HG03432 (cell line): ENCODE data around the gene TSEN15.
"Not testable (repeated sequence)": the region's sequence is repeated elsewhere in the genome, so short reads cannot be mapped to it uniquely, and the experiment has no call there.

Experiments
- ATAC-seq: cut with Tn5 transposase; IDR thresholded peaks from one replicate; pipeline ENCODE4 v1.9.1; 2021; ENCODE audit warnings: mild to moderate bottlenecking, moderate library complexity; ENCODE audit not compliant: unreplicated experiment

TSEN15 gene

DNA sequence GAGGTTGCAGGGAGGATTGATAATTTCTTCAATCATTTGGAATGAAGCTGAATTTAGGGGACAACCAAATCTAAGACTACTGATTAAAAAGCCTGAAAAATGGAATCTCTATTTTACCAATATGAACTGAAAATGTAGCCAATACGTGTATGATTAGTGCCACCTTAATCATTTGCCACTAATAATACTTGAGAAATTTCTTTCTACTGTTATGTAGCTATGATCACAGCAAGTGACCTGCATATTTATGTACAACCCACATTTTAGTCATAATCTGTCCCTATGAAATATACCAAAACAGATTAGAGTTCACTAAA is 20.5 kb upstream of the TSEN15 start:
- no peak for ATAC-seq

DNA sequence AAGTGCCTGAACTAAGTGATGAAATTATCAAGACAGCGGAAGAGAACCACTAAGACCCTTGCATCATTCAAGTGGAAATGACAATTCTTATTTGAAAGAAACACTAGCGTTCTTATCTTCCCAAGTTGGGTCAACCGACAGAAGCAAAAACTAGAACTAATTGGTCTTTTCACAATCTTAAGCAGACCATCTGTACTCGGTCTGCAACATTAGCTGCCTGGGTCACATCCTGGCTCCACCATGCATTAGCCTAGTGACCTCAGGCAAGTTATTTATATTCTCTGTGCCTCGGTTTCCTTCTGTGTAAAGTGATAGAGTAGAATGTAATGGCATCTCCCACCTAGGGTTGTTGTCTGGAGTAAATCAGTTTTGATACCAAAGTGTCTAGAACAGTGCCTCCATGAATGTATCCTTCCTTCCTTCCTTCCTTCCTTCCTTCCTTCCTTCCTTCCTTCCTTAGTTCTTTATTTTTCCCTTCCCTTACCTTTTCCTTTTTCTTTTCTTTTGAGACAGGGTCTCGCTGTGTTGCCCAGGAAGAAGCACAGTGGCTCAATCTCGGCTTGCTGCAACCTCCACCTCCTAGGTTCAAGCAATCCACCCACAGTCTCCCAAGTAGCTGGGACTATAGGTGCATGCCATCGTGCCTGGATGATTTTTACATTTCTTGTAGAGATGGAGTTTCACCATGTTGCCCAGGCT is 20.0 kb upstream of the TSEN15 start:
- no peak for ATAC-seq

DNA sequence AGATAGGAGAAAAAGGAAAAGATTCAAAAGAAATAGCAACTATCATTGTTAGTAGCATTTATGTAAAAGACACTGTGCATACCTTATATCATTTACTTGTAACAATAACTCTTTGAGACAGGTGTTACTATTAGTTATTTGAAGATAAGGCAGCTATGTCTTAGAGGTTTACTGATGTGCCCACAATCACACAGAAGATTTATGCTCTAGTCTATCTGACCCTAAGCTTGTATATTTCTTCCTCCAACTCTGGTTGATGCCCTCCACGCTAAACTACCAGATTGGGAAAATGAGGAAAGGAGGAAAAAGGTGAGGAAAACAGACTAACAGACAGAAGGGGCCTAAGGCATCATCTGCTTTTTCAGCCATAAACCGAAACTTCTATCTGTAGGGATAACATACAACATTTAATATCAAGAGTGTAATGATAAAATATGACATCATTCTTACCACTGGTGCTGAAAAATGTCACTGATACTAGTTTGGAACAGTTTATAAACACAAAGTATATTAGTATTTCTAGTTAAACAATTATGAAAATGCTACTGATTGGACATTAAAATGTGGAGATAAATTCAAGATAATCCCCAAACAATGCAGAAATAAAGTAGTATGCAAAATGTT is 19.1 kb upstream of the TSEN15 start:
- no peak for ATAC-seq

DNA sequence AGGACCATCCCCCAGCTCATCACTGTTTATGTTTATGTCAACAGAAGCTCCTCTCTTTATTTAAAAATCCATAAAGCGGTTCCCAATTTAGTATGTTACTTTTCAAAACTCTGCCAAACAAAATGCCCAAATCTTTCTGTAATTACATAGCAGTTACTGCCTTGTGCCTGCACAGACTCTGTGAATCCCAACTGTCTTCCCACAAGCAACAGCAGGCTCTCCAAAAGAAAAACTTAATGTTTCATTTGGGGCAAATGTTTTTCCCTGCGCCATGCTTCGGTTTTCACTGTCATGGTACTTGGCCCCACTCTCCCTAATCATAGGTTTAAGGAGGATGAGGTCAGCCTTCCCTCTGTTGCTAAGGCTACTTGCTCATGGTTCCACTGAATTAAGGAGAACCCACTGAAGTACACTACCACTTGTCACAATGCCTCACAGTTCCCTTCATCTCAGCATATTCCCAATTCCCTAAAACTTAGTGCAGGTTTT is 18.6 kb upstream of the TSEN15 start:
- ATAC-seq: no peak

DNA sequence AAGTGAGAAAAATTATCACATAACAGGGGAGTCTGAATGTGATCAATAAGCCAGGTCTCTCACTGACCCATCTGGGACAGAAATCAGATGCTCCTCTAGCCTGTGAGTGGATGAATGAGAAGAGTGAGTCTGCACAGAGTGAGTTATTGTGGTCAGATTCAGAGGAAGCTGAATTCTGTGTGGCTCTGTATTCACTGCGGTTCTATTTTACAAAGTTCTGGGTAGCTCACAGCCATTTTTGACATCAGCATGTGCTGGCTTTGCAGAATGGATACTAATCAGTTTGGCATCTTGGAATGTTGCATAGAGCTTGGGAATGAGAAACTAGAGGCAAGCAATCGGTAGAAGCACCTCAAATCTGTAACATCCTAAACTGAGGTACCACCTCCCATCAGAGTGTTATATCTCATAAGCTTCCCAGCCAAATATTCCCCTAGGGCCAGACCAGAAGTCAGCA is 17.8 kb upstream of the TSEN15 start:
- no peak for ATAC-seq

DNA sequence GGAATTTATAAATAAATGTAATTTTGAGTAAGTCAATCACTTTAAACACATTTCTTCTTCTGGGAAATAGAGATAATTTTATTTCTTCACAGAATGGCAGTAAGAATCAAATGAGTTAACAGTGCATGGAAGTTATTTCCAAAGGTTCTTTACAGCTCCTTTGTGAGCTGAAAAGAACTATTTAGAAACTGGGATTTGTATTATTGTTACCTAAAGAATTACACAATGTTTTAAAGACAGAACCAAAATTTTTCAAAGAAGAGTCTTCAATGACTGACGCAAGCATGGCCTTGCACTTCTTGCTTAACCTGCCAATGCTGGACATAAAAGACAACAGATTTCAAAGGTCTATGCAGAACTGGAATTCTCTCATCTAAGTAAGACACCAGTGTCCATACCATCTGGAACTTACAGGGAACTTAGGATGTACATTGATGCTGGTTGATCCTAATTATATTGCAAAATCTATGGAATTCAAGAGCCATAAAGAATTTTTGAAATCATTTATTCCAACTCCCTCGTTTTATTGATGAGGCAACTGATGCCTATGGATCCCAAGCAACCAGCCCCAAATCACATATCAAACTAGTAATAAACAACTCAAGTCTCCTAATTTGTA is 16.7 kb upstream of the TSEN15 start:
- no peak for ATAC-seq

GRCh38 chr1:184035719-184036516 is 15.6 kb upstream of the TSEN15 start:
- ATAC-seq: no peak

DNA sequence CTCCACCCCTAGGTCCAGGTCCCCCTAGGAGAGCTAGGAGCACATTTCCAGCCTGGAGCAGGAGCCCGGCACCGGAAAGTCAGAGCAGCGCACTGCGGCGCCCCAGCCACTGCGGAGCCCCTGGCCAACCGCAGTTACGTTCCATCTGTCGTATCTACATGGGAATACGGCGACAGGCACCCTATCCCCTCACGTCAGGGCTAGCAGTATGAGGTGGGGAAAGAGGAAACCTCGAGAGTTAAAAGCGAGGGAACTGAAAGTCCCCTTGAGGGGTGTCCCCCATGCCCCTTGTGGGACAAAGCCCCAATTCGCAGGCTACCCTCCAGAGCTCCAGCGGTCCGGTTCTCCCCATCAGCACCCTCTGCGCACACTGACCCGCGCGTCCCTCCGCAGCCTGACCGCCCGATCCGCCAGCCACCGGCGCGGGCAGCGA is 15.0 kb upstream of the TSEN15 start:
- peak; percentile 33 for ATAC-seq

DNA sequence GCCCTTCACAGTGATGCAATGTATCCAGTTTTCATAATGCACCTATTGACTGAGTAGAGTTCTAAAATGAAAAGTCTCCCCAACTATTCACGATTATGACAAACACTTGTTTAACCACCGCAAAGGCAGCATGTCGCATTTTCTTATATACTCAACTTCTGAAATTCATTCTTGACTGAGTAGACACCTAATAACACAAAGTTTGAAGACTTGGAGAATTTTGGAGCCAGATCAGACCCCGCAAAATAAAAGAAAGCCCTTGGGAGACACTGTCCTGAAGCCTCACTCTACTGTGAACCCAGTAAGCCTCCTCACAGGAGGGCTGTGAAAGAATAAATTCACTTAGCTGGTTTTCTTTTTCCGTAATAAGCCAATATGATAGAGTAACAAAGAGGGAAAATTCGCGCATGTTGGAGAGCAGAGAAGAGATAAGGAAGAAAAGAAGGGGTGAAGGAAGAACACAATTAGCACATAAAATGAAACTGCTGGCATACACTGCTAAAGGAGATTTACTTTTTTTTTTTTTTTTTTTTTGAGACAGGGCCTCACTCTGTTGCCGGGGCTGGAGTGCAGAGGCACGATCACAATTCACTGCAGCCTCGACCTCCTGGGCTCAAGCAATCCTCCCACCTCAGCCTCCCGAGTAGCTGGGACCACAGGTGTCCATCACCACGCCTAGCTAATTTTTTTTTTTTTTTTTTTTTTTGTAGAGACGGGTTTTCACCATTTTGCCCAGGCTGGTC is 13.5 kb upstream of the TSEN15 start:
- ATAC-seq: no peak

DNA sequence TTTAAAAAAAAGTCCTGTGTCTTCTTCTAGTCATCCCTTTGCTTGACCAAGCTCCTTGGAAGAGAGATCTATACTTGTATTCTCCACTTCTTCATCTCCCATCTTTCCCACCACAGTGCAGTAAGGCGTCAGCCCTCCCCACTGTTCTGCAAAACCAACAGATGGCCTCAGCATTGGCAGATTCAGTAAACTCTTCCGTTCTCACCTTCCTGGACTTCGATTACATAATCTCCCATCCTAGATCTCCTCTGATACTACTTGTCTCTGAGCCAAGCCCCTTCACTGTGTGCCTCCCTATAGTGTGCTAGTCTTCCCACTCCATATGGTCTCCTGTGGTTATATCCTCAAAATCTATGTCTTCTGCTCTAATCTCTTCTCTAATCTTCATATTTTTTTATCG is 12.4 kb upstream of the TSEN15 start:
- ATAC-seq: no peak

GRCh38 chr1:184041731-184042130 is 9.8 kb upstream of the TSEN15 start:
- ATAC-seq: no peak

DNA sequence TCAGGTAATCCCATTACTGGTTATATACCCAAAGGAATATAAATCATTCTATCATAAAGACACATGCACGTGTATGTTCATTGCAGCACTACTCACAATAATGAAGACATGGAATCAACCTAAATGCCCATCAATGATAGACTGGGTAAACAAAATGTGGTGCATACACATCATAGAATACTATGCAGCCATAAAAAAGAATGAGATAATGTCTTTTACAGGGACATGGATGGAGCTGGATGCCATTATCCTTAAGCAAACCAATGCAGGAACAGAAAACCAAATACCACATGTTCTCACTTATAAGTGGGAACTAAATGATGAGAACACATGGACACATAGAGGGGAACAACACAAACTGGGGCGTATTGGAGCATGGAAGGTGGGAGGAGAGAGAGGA is 8.2 kb upstream of the TSEN15 start:
- ATAC-seq: not testable (repeated sequence)

GRCh38 chr1:184044603-184045376 is 6.7 kb upstream of the TSEN15 start:
- ATAC-seq: no peak

DNA sequence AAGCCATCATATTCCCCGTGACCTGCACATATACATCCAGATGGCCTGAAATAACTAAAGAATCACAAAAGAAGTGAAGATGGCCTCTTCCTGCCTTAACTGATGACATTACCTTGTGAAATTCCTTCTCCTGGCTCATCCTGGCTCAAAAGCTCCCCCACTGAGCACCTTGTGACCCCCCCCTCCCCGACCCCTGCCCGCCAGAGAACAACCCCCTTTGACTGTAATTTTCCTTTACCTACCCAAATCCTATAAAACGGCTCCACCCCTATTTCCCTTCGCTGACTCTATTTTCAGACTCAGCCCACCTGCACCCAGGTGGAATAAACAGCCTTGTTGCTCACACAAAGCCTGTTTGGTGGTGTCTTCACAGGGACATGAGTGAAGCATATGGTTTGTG is 4.0 kb upstream of the TSEN15 start:
- ATAC-seq: not testable (repeated sequence)

DNA sequence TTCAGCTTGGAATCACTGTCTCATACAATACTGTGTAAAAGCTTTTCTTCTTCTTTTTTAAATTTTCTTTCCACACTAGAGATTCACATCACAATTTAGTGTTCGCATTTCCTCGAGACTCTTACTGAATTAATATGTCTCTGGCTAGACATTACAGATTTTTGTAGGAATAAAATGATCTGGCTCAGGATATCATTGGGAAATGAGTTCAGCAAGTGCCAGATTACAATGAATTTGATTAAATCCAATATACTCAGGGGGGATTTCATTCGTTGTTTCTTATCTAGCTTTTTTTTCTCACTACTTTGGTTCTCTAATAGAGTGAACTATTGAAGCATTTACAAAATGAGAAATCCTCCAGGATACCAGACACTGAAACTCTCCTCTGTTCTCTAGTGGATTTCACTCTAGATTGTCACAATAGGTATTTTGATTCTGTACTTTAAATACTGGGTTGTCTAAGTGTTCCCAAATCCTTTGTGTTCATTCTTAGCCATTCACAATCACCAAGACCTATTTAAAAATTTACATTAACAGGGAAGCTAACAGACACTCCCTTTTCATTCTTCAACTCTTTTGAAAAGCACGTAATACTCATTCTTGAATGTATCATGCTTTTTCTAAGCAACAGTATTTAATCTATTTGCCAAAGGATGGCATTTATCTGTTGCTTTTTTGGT is 2.8 kb upstream of the TSEN15 start:
- ATAC-seq: no peak

DNA sequence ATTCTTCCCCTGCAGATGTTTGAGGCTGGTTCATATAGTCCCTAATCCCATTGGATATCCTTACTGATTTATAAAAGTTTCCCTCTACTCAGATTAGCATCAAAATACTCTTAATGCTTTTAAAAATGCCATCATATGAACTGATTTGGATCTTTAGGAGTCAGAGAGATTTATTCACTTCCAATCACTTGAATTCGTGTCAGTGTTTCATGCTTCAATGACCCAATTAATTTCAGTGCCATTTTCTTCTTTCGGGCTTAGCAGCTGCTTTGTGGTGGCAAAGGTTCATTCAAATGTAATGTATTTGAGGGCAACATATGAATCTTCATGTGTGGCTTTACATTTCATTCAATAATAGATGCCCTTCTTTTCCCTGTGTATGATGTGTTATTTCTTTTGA is 2.2 kb upstream of the TSEN15 start:
- no peak for ATAC-seq

- no peak for ATAC-seq
These were observed 1.6 kb upstream of the TSEN15 start for GRCh38 chr1:184049836-184050468.

- no peak for ATAC-seq
These were observed 894 bp upstream of the TSEN15 start for GRCh38 chr1:184050636-184051035.

GRCh38 chr1:184051138-184051484 is 419 bp upstream of the TSEN15 start:
- no peak for ATAC-seq
